ENCODE results near the gene GP1BB.

- TF ChIP-seq CTCF (conservative IDR thresholded peaks at IDR 0.05 in 1 of 2, IDR thresholded peaks at IDR 0.05 in 1 of 2; ENCODE audit: extremely low read depth in 1 of 2, insufficient read depth in 1 of 2, low read depth in 1 of 2, low read length in 2 of 2) (no peak), EZH2 (IDR thresholded peaks at IDR 0.05; ENCODE audit: borderline replicate concordance, low read length) (no peak)
Measured at GRCh38 chr22:19728271-19728670, 4.9 kb downstream of the GP1BB start.

All from mammary epithelial cell (primary cell).